AG04450 (cell line): ENCODE results near the gene TOP2B. TPM values are rescaled to one million over a fixed set of nuclear protein-coding genes. Genes with fewer than 3 reads are reported as not detected.

ENCODE experiments used
- CTCF ChIA-PET: fragments of 300-600, 350-600 bp; formaldehyde crosslinking; extraction: SDS; loops from one replicate; lab custom pipeline; 2022; ENCODE audit warnings: antibody characterized with exemption, inconsistent platforms; lab: Charles Lee
- POLR2A ChIA-PET: fragments of 350-600 bp; formaldehyde crosslinking; extraction: SDS; loops from one replicate; lab custom pipeline; 2021; ENCODE audit warnings: antibody characterized with exemption, inconsistent platforms; lab: Yijun Ruan, JAX
- DNase-seq: peaks from one replicate; pipeline ENCODE4 v3.0.0-alpha.2; 2011; ENCODE audit warnings: low read depth, low spot score
- H3K27ac ChIP-seq: one replicate; pipeline ENCODE4 v1.5.1; 2012; ENCODE audit warnings: low read depth, low read length, control low read depth
- H3K27me3 ChIP-seq: one replicate; pipeline ENCODE4 v1.6.0; 2012; ENCODE audit warnings: low read length; ENCODE audit not compliant: control insufficient read depth, insufficient read depth
- H3K4me3 ChIP-seq: 2 replicates; pipeline ENCODE4 v1.5.1; 2011; ENCODE audit warnings: mild to moderate bottlenecking, low read depth, low read length, control low read depth
- H3K9me3 ChIP-seq: 2 replicates; pipeline ENCODE4 v1.5.1; 2012; ENCODE audit warnings: low read length; ENCODE audit not compliant: control insufficient read depth, insufficient read depth
- CTCF ChIP-seq: IDR thresholded peaks from 2 replicates; pipeline ENCODE4 v1.5.1; 2011; ENCODE audit warnings: low read depth, low read length, control low read depth, inconsistent platforms
- polyA plus RNA-seq: library from polyadenylated mRNA; depleted of rRNA; stranded (reverse); fragments of >200 nt; gene quantifications from 2 replicates; pipeline ENCODE4 v1.2.3, GENCODE V29; 2011

TOP2B gene
- polyA plus RNA-seq, 1 experiment, result 95.9 TPM

GRCh38 chr3:25573386-25574171, 91.1 kb downstream of the TOP2B start:
- H3K27me3 ChIP-seq, result no peaks in the 10 kb centered on the region
- H3K9me3 ChIP-seq, result no peaks in the 10 kb centered on the region; the same call in 1 of the 2 replicates
- POLR2A ChIA-PET, result no interaction called here
- no peak for TF ChIP-seq CTCF
- no peak overlapping the region for H3K4me3 ChIP-seq
- no peak for DNase-seq
- CTCF ChIA-PET, result interaction anchor here (4.0 kb wide), 1 partner anchor 20 kb away, joined by 31 read pairs; no protein-coding TSS in a partner anchor
- H3K27ac ChIP-seq, result peak overlapping the region; percentile 70

- ChIA-PET POLR2A (no interaction called here), CTCF (interaction anchor here (4.0 kb wide), 1 partner anchor 20 kb away, joined by 31 read pairs; no protein-coding TSS in a partner anchor)
- Histone ChIP-seq H3K27ac (peak overlapping the region; percentile 70), H3K27me3 (no peaks in the 10 kb centered on the region), H3K9me3 (no peaks in the 10 kb centered on the region; the same call in 1 of the 2 replicates), H3K4me3 (no peak overlapping the region)
- TF ChIP-seq CTCF, result no peak
- no peak for DNase-seq
These were observed 91.8 kb downstream of the TOP2B start for GRCh38 chr3:25572919-25573385.

- Histone ChIP-seq H3K27me3 (no peaks in the 10 kb centered on the region), H3K9me3 (no peaks in the 10 kb centered on the region; the same call in 1 of the 2 replicates), H3K4me3 (no peak overlapping the region), H3K27ac (no peak overlapping the region)
- ChIA-PET CTCF (interaction anchor here (4.0 kb wide), 1 partner anchor 21 kb away, joined by 31 read pairs; no protein-coding TSS in a partner anchor), POLR2A (no interaction called here)
- no peak for TF ChIP-seq CTCF
- DNase-seq, result no peak
These were observed 92.4 kb downstream of the TOP2B start for GRCh38 chr3:25572336-25572735.

- DNase-seq, result no peak
- H3K27me3 ChIP-seq, result no peaks in the 10 kb centered on the region
- H3K4me3 ChIP-seq, result no peak overlapping the region
- no peaks in the 10 kb centered on the region; the same call in 1 of the 2 replicates for H3K9me3 ChIP-seq
- H3K27ac ChIP-seq, result no peak overlapping the region
- POLR2A ChIA-PET, result no interaction called here
- no peak for TF ChIP-seq CTCF
- CTCF ChIA-PET, result interaction anchor here (4.0 kb wide), 1 partner anchor 22 kb away, joined by 31 read pairs; no protein-coding TSS in a partner anchor
These were observed 93.4 kb downstream of the TOP2B start for GRCh38 chr3:25571285-25571684.
